Gastroesophageal sphincter (tissue), 4 donors: ENCODE results near the gene ZNF888. TPM values are rescaled to one million over a fixed set of nuclear protein-coding genes. Genes with fewer than 3 reads are reported as not detected.

Experiments used
- ATAC-seq: fragments of 150-250 bp; one replicate; pipeline ENCODE4 v1.9.1; 2016; ENCODE audit warnings: mild to moderate bottlenecking, moderate library complexity
- H3K27ac ChIP-seq, 4 donors: fragments of 200-600 bp; sonication (generic) in 3 of 4; 1 replicate in 3 of 4; 2 replicates in 1 of 4; pipeline ENCODE4 v1.5.1; 2016 to 2019
- H3K27me3 ChIP-seq: fragments of 200-600 bp; sonication (generic); one replicate; pipeline ENCODE4 v1.5.1; 2019
- H3K36me3 ChIP-seq, 2 donors: fragments of 200-600 bp; sonication (generic); one replicate each; pipeline ENCODE4 v1.5.1; 2019; ENCODE audit warnings: control low read depth in 1 of 2
- H3K4me1 ChIP-seq, 3 donors: fragments of 200-600 bp; sonication (generic); 1 replicate in 2 of 3; 2 replicates in 1 of 3; pipeline ENCODE4 v1.5.1; 2016 to 2019; ENCODE audit warnings: control low read depth in 2 of 3
- H3K4me3 ChIP-seq, 2 donors: fragments of 200-600 bp; sonication (generic); one replicate each; pipeline ENCODE4 v1.5.1; 2019; ENCODE audit warnings: mild to moderate bottlenecking in 1 of 2, moderate library complexity in 1 of 2
- H3K9me3 ChIP-seq, 3 donors: fragments of 200-600 bp; sonication (generic); one replicate each; pipeline ENCODE4 v1.5.1; 2017 to 2019; ENCODE audit warnings: control low read depth in 2 of 3
- CTCF ChIP-seq, 4 experiments: fragments of 200-600 bp in 2 of 4; fragments of 450-650 bp in 2 of 4; sonication (generic) in 1 of 4; IDR thresholded peaks; one replicate each; pipeline ENCODE4 v1.5.1; 2017 to 2019; ENCODE audit warnings: antibody characterized with exemption in 4 of 4, mild to moderate bottlenecking in 2 of 4, moderate library complexity in 2 of 4
- EP300 ChIP-seq: sonication (generic); formaldehyde crosslinking; IDR thresholded peaks from one replicate; pipeline ENCODE4 v1.6.1; 2017; ENCODE audit warnings: antibody characterized with exemption, mild to moderate bottlenecking
- POLR2A ChIP-seq, 2 donors: fragments of 450-650 bp; IDR thresholded peaks; one replicate each; pipeline ENCODE4 v1.6.1; 2017; ENCODE audit warnings: antibody characterized with exemption in 2 of 2, mild to moderate bottlenecking in 2 of 2, moderate library complexity in 1 of 2
- POLR2AphosphoS5 ChIP-seq: sonication (generic); formaldehyde crosslinking; IDR thresholded peaks from one replicate; pipeline ENCODE4 v1.6.1; 2017; ENCODE audit warnings: antibody characterized with exemption
- WGBS, 2 donors: methylation state at CpG; one replicate each; pipeline ENCODE4 v1.1.5; 2018; ENCODE audit warnings: low coverage in 1 of 2; 5-methylcytosine and 5-hydroxymethylcytosine counted together
- total RNA-seq, 4 donors: library from RNA; depleted of rRNA; stranded (reverse); fragments of >200 nt; gene quantifications; one replicate each; pipeline ENCODE4 v1.1.0, GENCODE V29; 2016

Gene ZNF888
- total RNA-seq, 4 donors from 2014 or later: 2.6 to 4.1 (median 3.0) TPM

- no peaks in the 10 kb centered on the region for H3K27me3 ChIP-seq
Observed at GRCh38 chr19:52961981-52962380, 38.8 kb upstream of the ZNF888 start.

GRCh38 chr19:52959613-52960295 lies 36.5 kb upstream of the ZNF888 start:
- peaks cover 0 to 55% of the 10 kb centered on the region in 2 donors for H3K36me3 ChIP-seq
- H3K4me3 ChIP-seq: no peak overlapping the region
- WGBS, 2 donors: 80 to 91% methylated on average over 2 to 10 of the region's 11 CpGs
- TF ChIP-seq POLR2AphosphoS5: no peak
- TF ChIP-seq EP300: no peak
- TF ChIP-seq CTCF (IDR thresholded peaks at IDR 0.05): no peak
- TF ChIP-seq POLR2A (IDR thresholded peaks at IDR 0.05): no peak
- H3K27ac ChIP-seq: no peak overlapping the region
- no peaks in the 10 kb centered on the region for H3K27me3 ChIP-seq
- peaks cover 0 to 52% (median 0%) of the 10 kb centered on the region in 3 donors for H3K9me3 ChIP-seq
- no peak for ATAC-seq
- H3K4me1 ChIP-seq: peaks cover 3 to 26% (median 13%) of the 10 kb centered on the region in 3 donors

More at GRCh38 chr19:52961981-52962380, 38.8 kb upstream of the ZNF888 start:
- 12 to 17% methylated on average over 5 of the region's 5 CpGs for WGBS, 2 donors
- ATAC-seq: no peak
- Histone ChIP-seq H3K4me3 (peak overlapping the region; percentile 61 to 77), H3K36me3 (peaks cover 0 to 32% of the 10 kb centered on the region in 2 donors), H3K9me3 (peaks cover 0 to 32% (median 0%) of the 10 kb centered on the region in 3 donors), H3K27ac (peak overlapping the region; percentile 72 to 91 (median 87)), H3K4me1 (peaks cover 3 to 26% (median 13%) of the 10 kb centered on the region in 3 donors)
- TF ChIP-seq POLR2AphosphoS5 (no peak), POLR2A (IDR thresholded peaks at IDR 0.05) (no peak), CTCF (IDR thresholded peaks at IDR 0.05) (no peak), EP300 (no peak)

GRCh38 chr19:52957591-52957990 lies 34.4 kb upstream of the ZNF888 start:
- H3K4me1 ChIP-seq: peaks cover 3 to 15% (median 6%) of the 10 kb centered on the region in 3 donors
- no peak overlapping the region for H3K4me3 ChIP-seq
- peaks cover 0 to 68% (median 0%) of the 10 kb centered on the region in 3 donors for H3K9me3 ChIP-seq
- no peak overlapping the region for H3K27ac ChIP-seq
- H3K36me3 ChIP-seq: peaks cover 0 to 73% of the 10 kb centered on the region in 2 donors
- 90 to 95% methylated on average over 3 to 6 of the region's 8 CpGs for WGBS, 2 donors
- H3K27me3 ChIP-seq: no peaks in the 10 kb centered on the region
- no peak for TF ChIP-seq POLR2AphosphoS5
- no peak for TF ChIP-seq CTCF (IDR thresholded peaks at IDR 0.05)
- TF ChIP-seq EP300: no peak
- no peak for TF ChIP-seq POLR2A (IDR thresholded peaks at IDR 0.05)
- ATAC-seq: no peak

- H3K36me3 ChIP-seq: peaks cover 4 to 80% of the 10 kb centered on the region in 2 donors
- no peaks in the 10 kb centered on the region for H3K27me3 ChIP-seq
- no peak for ATAC-seq
- H3K4me1 ChIP-seq: peaks cover 3 to 12% (median 6%) of the 10 kb centered on the region in 3 donors
- H3K4me3 ChIP-seq: no peak overlapping the region
- H3K9me3 ChIP-seq: peaks cover 0 to 75% (median 0%) of the 10 kb centered on the region in 3 donors
- TF ChIP-seq POLR2AphosphoS5 (no peak), CTCF (IDR thresholded peaks at IDR 0.05) (no peak), EP300 (no peak), POLR2A (IDR thresholded peaks at IDR 0.05) (no peak)
- no peak overlapping the region for H3K27ac ChIP-seq
- 82 to 96% methylated on average over 8 of the region's 10 CpGs for WGBS, 2 donors
Observed at GRCh38 chr19:52956917-52957316, 33.7 kb upstream of the ZNF888 start.

- ATAC-seq: no peak
- Histone ChIP-seq H3K36me3 (peaks cover 12 to 57% of the 10 kb centered on the region in 2 donors), H3K4me3 (no peak overlapping the region), H3K4me1 (peaks cover 0 to 7% (median 0%) of the 10 kb centered on the region in 3 donors), H3K9me3 (peaks cover 0 to 76% (median 4%) of the 10 kb centered on the region in 3 donors), H3K27ac (no peak overlapping the region), H3K27me3 (peaks cover 7% of the 10 kb centered on the region)
- whole genome bisulfite sequencing, 2 donors: 54 to 94% methylated on average over 1 of the region's 1 CpG
- TF ChIP-seq POLR2A (IDR thresholded peaks at IDR 0.05) (no peak), CTCF (IDR thresholded peaks at IDR 0.05) (no peak), EP300 (no peak), POLR2AphosphoS5 (no peak)
Observed at GRCh38 chr19:52949422-52949821, 26.2 kb upstream of the ZNF888 start.
